Measurements from ENCODE around the gene CEP170.

The CEP170 gene

DNA sequence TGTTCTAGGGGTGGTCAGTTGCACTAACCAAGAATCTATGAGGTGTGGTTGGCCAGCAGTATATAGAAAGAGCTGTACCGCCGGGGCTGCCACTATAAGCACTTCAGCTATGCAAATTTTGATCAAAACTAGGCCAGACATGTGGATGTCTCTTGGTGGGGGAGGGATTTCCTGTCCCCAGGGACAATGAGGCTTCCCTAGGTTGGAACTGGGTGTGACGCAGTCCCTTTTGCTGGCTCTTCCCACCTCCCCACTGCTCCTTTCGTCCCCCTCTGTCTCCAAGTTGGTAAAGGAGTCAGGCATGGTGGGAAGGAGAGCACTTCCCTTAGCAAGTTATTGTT, 14.3 kb upstream of the CEP170 start:
- no peak for ATAC-seq (ENCODE audit: low read depth)
- TF ChIP-seq, protein P1, sequence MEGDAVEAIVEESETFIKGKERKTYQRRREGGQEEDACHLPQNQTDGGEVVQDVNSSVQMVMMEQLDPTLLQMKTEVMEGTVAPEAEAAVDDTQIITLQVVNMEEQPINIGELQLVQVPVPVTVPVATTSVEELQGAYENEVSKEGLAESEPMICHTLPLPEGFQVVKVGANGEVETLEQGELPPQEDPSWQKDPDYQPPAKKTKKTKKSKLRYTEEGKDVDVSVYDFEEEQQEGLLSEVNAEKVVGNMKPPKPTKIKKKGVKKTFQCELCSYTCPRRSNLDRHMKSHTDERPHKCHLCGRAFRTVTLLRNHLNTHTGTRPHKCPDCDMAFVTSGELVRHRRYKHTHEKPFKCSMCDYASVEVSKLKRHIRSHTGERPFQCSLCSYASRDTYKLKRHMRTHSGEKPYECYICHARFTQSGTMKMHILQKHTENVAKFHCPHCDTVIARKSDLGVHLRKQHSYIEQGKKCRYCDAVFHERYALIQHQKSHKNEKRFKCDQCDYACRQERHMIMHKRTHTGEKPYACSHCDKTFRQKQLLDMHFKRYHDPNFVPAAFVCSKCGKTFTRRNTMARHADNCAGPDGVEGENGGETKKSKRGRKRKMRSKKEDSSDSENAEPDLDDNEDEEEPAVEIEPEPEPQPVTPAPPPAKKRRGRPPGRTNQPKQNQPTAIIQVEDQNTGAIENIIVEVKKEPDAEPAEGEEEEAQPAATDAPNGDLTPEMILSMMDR (IDR thresholded peaks at IDR 0.05; ENCODE audit: poor library complexity, severe bottlenecking) = no peak

DNA sequence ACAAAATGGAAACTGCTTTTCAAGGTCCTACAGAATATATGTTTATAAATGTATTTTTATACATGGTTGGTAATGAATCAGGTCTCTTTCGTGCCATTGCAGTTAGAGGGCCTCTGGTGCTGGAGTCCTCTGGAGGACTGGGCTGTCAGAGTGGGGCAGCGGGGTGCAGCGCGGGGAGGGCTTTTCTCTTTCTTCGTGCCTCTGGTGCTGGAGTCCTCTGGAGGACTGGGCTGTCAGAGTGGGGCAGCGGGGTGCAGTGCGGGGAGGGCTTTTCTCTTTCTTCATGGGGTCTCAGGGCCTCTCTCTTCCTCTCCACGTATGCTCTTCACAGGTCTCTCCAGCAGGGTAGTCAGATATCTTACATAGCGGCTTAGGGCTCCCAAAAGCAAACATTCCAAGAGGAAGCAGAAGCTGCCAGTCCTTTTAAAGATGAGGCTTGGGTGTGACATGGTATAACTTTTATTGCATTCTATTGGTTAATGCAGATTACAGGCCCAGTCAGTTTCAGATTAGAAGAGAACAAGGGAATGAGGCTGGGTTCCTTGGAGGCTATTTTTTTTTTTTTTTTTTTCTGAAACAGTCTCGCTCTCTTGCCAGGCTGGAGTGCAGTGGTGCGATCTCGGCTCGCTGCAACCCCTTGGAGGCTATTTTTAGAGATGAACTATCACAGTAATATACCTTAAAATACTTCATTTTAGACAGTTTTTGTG, 13.8 kb upstream of the CEP170 start:
- Histone ChIP-seq H3K27ac (ENCODE audit: poor library complexity, severe bottlenecking) (peak overlapping the region; percentile 97), H3K36me3 (ENCODE audit: low read depth) (peaks cover 38% of the 10 kb centered on the region), H3K4me1 (ENCODE audit: insufficient read depth, poor library complexity, severe bottlenecking) (peaks cover 45% of the 10 kb centered on the region), H3K4me3 (ENCODE audit: severe bottlenecking) (no peak overlapping the region), H3K9me3 (ENCODE audit: severe bottlenecking) (no peaks in the 10 kb centered on the region), H3K27me3 (ENCODE audit: insufficient read depth, poor library complexity, severe bottlenecking) (no peaks in the 10 kb centered on the region)
- DNase-seq (ENCODE audit: low spot score) (no peak), ATAC-seq (ENCODE audit: low read depth) (no peak)
- TF ChIP-seq, protein P1 (IDR thresholded peaks at IDR 0.05; ENCODE audit: poor library complexity, severe bottlenecking) = no peak

More for the DNA sequence above, 14.3 kb upstream of the CEP170 start:
- no peak overlapping the region for H3K4me3 ChIP-seq (ENCODE audit: severe bottlenecking)
- H3K27me3 ChIP-seq (ENCODE audit: insufficient read depth, poor library complexity, severe bottlenecking) = no peaks in the 10 kb centered on the region
- peaks cover 44% of the 10 kb centered on the region for H3K36me3 ChIP-seq (ENCODE audit: low read depth)
- peak overlapping the region; percentile 97 for H3K27ac ChIP-seq (ENCODE audit: poor library complexity, severe bottlenecking)
- H3K4me1 ChIP-seq (ENCODE audit: insufficient read depth, poor library complexity, severe bottlenecking) = peaks cover 39% of the 10 kb centered on the region
- DNase-seq (ENCODE audit: low spot score) = no peak
- no peaks in the 10 kb centered on the region for H3K9me3 ChIP-seq (ENCODE audit: severe bottlenecking)

DNA sequence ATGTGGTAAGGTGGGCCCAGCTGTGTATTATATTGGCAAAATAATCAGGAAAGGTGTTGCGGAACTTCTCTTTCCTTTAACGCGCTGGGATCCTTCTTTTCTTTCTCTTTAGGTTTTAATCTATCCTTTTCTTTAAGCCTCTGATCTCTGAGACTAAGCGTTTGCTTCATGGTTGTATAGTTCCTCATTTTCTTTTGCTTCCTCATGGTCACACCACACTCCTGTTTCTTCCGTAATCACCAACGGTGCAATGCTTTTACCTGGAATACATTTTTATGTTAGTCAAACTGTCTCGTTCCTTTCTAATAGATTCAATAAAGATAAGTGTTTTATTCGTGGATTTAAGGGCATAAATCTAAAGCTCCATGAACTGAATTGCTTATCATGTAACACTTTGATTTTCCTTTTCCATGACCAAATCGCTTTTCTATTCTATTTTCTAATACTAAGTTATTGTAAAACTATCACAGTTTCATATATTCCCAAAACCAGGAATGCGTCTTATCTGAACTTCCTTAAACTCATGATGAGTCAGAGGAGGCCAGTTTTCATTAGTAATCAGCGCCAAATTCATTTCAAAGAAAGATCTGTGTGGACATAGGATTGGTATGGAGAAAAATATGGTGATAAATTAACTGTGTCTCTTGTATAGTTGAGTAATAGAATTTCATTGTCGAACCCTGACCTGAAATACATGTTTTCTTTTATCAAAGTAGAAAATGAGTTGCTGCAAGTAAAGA, 13.0 kb upstream of the CEP170 start:
- ATAC-seq (ENCODE audit: low read depth) = peak; percentile 84
- H3K27ac ChIP-seq (ENCODE audit: poor library complexity, severe bottlenecking) = peak overlapping the region; percentile 97
- H3K4me1 ChIP-seq (ENCODE audit: insufficient read depth, poor library complexity, severe bottlenecking) = peaks cover 48% of the 10 kb centered on the region
- peaks cover 30% of the 10 kb centered on the region for H3K36me3 ChIP-seq (ENCODE audit: low read depth)
- TF ChIP-seq, protein P1 (IDR thresholded peaks at IDR 0.05; ENCODE audit: poor library complexity, severe bottlenecking) = no peak
- H3K27me3 ChIP-seq (ENCODE audit: insufficient read depth, poor library complexity, severe bottlenecking) = no peaks in the 10 kb centered on the region
- H3K9me3 ChIP-seq (ENCODE audit: severe bottlenecking) = no peaks in the 10 kb centered on the region
- DNase-seq (ENCODE audit: low spot score) = no peak
- H3K4me3 ChIP-seq (ENCODE audit: severe bottlenecking) = no peak overlapping the region

DNA sequence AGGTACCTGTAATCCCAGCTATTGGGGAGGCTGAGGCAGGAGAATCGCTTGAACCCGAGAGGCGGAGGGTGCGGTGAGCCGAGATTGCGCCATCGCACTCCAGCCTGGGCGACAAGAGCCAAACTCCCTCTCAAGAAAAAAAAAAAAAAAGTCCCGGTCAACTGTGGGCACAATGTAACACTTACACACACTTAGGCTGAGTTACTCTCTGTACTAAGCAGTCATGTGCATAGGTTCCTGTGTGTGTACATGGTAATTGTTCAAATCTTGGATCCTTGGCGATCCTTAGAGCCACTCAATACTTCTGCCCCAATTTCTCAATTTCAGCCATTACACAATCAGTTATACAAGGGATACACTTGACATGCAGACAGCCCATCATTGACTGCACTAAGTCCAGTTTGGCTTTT, 12.4 kb upstream of the CEP170 start:
- Histone ChIP-seq H3K27ac (ENCODE audit: poor library complexity, severe bottlenecking) (peak overlapping the region; percentile 97), H3K4me3 (ENCODE audit: severe bottlenecking) (no peak overlapping the region), H3K4me1 (ENCODE audit: insufficient read depth, poor library complexity, severe bottlenecking) (peaks cover 48% of the 10 kb centered on the region), H3K27me3 (ENCODE audit: insufficient read depth, poor library complexity, severe bottlenecking) (no peaks in the 10 kb centered on the region), H3K9me3 (ENCODE audit: severe bottlenecking) (no peaks in the 10 kb centered on the region), H3K36me3 (ENCODE audit: low read depth) (peaks cover 24% of the 10 kb centered on the region)
- TF ChIP-seq, protein P1 (IDR thresholded peaks at IDR 0.05; ENCODE audit: poor library complexity, severe bottlenecking) = no peak
- ATAC-seq (ENCODE audit: low read depth) = no peak; the same call in 2 of the 3 replicates
- DNase-seq (ENCODE audit: low spot score) = no peak

DNA sequence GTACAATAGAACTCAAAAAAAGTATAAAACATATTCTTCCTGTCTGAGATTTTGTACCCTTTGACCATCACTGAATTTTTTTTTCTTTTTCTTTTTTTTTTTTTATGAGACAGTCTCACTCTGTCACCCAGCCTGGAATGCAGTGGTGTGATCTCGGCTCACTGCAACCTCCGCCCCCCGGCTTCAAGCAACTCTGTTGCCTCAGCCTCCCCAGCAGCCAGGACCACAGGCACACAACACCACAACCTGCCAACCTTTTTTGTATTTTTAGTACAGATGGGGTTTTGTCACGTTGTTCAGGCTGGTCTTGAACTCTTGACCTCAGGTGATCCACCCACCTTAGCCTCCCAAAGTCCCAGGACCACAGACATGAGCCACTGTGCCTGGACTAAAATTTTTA, 11.2 kb upstream of the CEP170 start:
- no peak for DNase-seq (ENCODE audit: low spot score)
- Histone ChIP-seq H3K36me3 (ENCODE audit: low read depth) (peaks cover 12% of the 10 kb centered on the region), H3K9me3 (ENCODE audit: severe bottlenecking) (no peaks in the 10 kb centered on the region), H3K4me1 (ENCODE audit: insufficient read depth, poor library complexity, severe bottlenecking) (peaks cover 48% of the 10 kb centered on the region), H3K4me3 (ENCODE audit: severe bottlenecking) (no peak overlapping the region), H3K27ac (ENCODE audit: poor library complexity, severe bottlenecking) (peak overlapping the region; percentile 97), H3K27me3 (ENCODE audit: insufficient read depth, poor library complexity, severe bottlenecking) (no peaks in the 10 kb centered on the region)
- ATAC-seq (ENCODE audit: low read depth) = no peak
- TF ChIP-seq, protein P1 (IDR thresholded peaks at IDR 0.05; ENCODE audit: poor library complexity, severe bottlenecking) = no peak
